Astrocyte (in vitro differentiated cells and primary cell): ENCODE measurements around the gene ZNF324B. TPM values are rescaled to one million over a fixed set of nuclear protein-coding genes. Genes with fewer than 3 reads are reported as not detected.

Experiments used
- DNase-seq: peaks from one replicate; pipeline ENCODE4 v3.0.0-alpha.2; 2010; ENCODE audit warnings: low read depth
- FAIRE-seq: peaks from 2 replicates; lab custom pipeline; 2011; peaks lifted over from hg19 to GRCh38; lab: Jason Lieb, UNC
- H2AFZ ChIP-seq: 2 replicates; pipeline ENCODE4 v1.6.0; 2012; ENCODE audit warnings: low read depth, low read length, inconsistent platforms
- H3K27ac ChIP-seq: 2 replicates; pipeline ENCODE4 v1.5.1; 2011; ENCODE audit warnings: low read depth, low read length, inconsistent platforms
- H3K27me3 ChIP-seq: 2 replicates; pipeline ENCODE4 v1.6.0; 2011; ENCODE audit warnings: low read length, inconsistent platforms; ENCODE audit not compliant: insufficient read depth
- H3K36me3 ChIP-seq: 2 replicates; pipeline ENCODE4 v1.5.1; 2011; ENCODE audit warnings: low read length, inconsistent platforms; ENCODE audit not compliant: insufficient read depth
- H3K4me1 ChIP-seq: 2 replicates; pipeline ENCODE4 v1.5.1; 2011; ENCODE audit warnings: low read length, inconsistent platforms; ENCODE audit not compliant: insufficient read depth
- H3K4me2 ChIP-seq: 2 replicates; pipeline ENCODE4 v1.6.0; 2012; ENCODE audit warnings: low read length, inconsistent platforms
- H3K4me3 ChIP-seq: 2 replicates; pipeline ENCODE4 v1.5.1; 2011; ENCODE audit warnings: low read depth, mild to moderate bottlenecking, low read length, inconsistent platforms; ENCODE audit not compliant: insufficient read depth
- H3K79me2 ChIP-seq: 2 replicates; pipeline ENCODE4 v1.6.0; 2012; ENCODE audit warnings: mild to moderate bottlenecking, low read length, inconsistent platforms; ENCODE audit not compliant: insufficient read depth
- H3K9ac ChIP-seq: 2 replicates; pipeline ENCODE4 v1.6.0; 2012; ENCODE audit warnings: mild to moderate bottlenecking, low read length, inconsistent platforms
- H3K9me3 ChIP-seq: 2 replicates; pipeline ENCODE4 v1.5.1; 2012; ENCODE audit warnings: low read depth, mild to moderate bottlenecking, low read length, inconsistent platforms; ENCODE audit not compliant: insufficient read depth
- H4K20me1 ChIP-seq: 2 replicates; pipeline ENCODE4 v1.6.0; 2012; ENCODE audit warnings: low read length, inconsistent platforms; ENCODE audit not compliant: insufficient read depth
- H3K27ac Mint-ChIP-seq: one replicate; pipeline ENCODE4 v1.8.0; 2021; ENCODE audit warnings: mild to moderate bottlenecking, mixed read lengths; ENCODE audit not compliant: unreplicated experiment
- H3K27me3 Mint-ChIP-seq: one replicate; pipeline ENCODE4 v1.8.0; 2021; ENCODE audit warnings: low read depth, mixed read lengths; ENCODE audit not compliant: unreplicated experiment
- H3K36me3 Mint-ChIP-seq: one replicate; pipeline ENCODE4 v1.8.0; 2021; ENCODE audit warnings: low read depth, mixed read lengths; ENCODE audit not compliant: unreplicated experiment
- H3K4me1 Mint-ChIP-seq: one replicate; pipeline ENCODE4 v1.8.0; 2021; ENCODE audit warnings: low read depth, mixed read lengths; ENCODE audit not compliant: unreplicated experiment
- H3K4me3 Mint-ChIP-seq: one replicate; pipeline ENCODE4 v1.8.0; 2021; ENCODE audit warnings: mild to moderate bottlenecking, moderate library complexity, mixed read lengths; ENCODE audit not compliant: unreplicated experiment
- H3K9me3 Mint-ChIP-seq: one replicate; pipeline ENCODE4 v1.8.0; 2021; ENCODE audit warnings: mild to moderate bottlenecking, mixed read lengths; ENCODE audit not compliant: unreplicated experiment
- CTCF ChIP-seq: IDR thresholded peaks from 2 replicates; pipeline ENCODE4 v1.5.1; 2011; ENCODE audit warnings: low read depth, mild to moderate bottlenecking, inconsistent platforms, low read length, moderate library complexity; ENCODE audit not compliant: insufficient read depth
- EZH2 ChIP-seq: IDR thresholded peaks from 2 replicates; pipeline ENCODE4 v1.6.1; 2012; ENCODE audit warnings: mild to moderate bottlenecking, low read length, inconsistent platforms; ENCODE audit not compliant: insufficient read depth
- total RNA-seq: library from RNA; stranded (reverse); gene quantifications from 2 replicates; pipeline ENCODE4 v1.2.1, GENCODE V29; 2021

Gene ZNF324B
- total RNA-seq, 1 donor from 2014 or later = 4.9 TPM

- Histone ChIP-seq H3K4me3 (no peak overlapping the region), H2AFZ (no peak overlapping the region), H4K20me1 (no peaks in the 10 kb centered on the region), H3K9me3 (peaks cover 4% of the 10 kb centered on the region), H3K4me2 (peak overlapping the region; percentile 93), H3K9ac (no peak overlapping the region), H3K36me3 (no peaks in the 10 kb centered on the region), H3K79me2 (no peaks in the 10 kb centered on the region), H3K27ac (no peak overlapping the region), H3K27me3 (no peaks in the 10 kb centered on the region), H3K4me1 (peaks cover 4% of the 10 kb centered on the region)
- no peaks in the 10 kb centered on the region for H3K27me3 Mint-ChIP-seq
- DNase-seq = no peak
- FAIRE-seq = no peak
- H3K36me3 Mint-ChIP-seq = peaks cover 8% of the 10 kb centered on the region
- H3K9me3 Mint-ChIP-seq = no peaks in the 10 kb centered on the region
- peaks cover 8% of the 10 kb centered on the region for H3K4me1 Mint-ChIP-seq
- TF ChIP-seq CTCF (no peak), EZH2 (no peak)
- peak overlapping the region; percentile 91 for H3K4me3 Mint-ChIP-seq
- no peak overlapping the region for H3K27ac Mint-ChIP-seq
Observed at GRCh38 chr19:58500242-58500641, 48.8 kb downstream of the ZNF324B start.

Other genes starting within 250 kb of the ZNF324B start
- gene ZNF544, start 222.7 kb upstream of the ZNF324B start, total RNA-seq = 23.4 and 23.7 TPM in 2 replicates
- gene ZNF8, start 172.7 kb upstream of the ZNF324B start, total RNA-seq = 10.0 and 10.4 TPM in 2 replicates
- 34.6 and 40.9 TPM in 2 replicates for gene ERVK3-1, start 146.2 kb upstream of the ZNF324B start, total RNA-seq
- 2.7 and 3.1 TPM in 2 replicates for gene ZSCAN22, start 124.6 kb upstream of the ZNF324B start, total RNA-seq
- gene A1BG, start 98.1 kb upstream of the ZNF324B start, total RNA-seq = 32.3 and 35.9 TPM in 2 replicates
- 0.43 and 0.55 TPM in 2 replicates for gene ZNF497, start 88.9 kb upstream of the ZNF324B start, total RNA-seq
- 2.4 and 2.9 TPM in 2 replicates for gene ZNF837, start 70.6 kb upstream of the ZNF324B start, total RNA-seq
- gene RPS5, start 64.4 kb upstream of the ZNF324B start, total RNA-seq = 793 and 891 TPM in 2 replicates
- gene RNF225, start 56.0 kb upstream of the ZNF324B start, total RNA-seq = 0.36 and 0.41 TPM in 2 replicates
- 11.7 and 12.7 TPM in 2 replicates for gene ZNF584, start 43.0 kb upstream of the ZNF324B start, total RNA-seq
- 1.4 and 1.9 TPM in 2 replicates for gene ZNF132, start 11.5 kb upstream of the ZNF324B start, total RNA-seq
- 9.3 and 9.6 TPM in 2 replicates for gene ZNF324, start 15.5 kb downstream of the ZNF324B start, total RNA-seq
- 6.0 and 6.2 TPM in 2 replicates for gene ZNF446, start 24.7 kb downstream of the ZNF324B start, total RNA-seq
- gene SLC27A5, start 60.4 kb downstream of the ZNF324B start, total RNA-seq = 6.8 TPM in 2 replicates
- 16.2 and 16.3 TPM in 2 replicates for gene ZBTB45, start 68.2 kb downstream of the ZNF324B start, total RNA-seq
- 339 and 351 TPM in 2 replicates for gene TRIM28, start 92.4 kb downstream of the ZNF324B start, total RNA-seq
- 71.3 and 80.0 TPM in 2 replicates for gene CHMP2A, start 103.5 kb downstream of the ZNF324B start, total RNA-seq
- 106 and 113 TPM in 2 replicates for gene UBE2M, start 107.0 kb downstream of the ZNF324B start, total RNA-seq
- gene MZF1, start 121.7 kb downstream of the ZNF324B start, total RNA-seq = 14.7 and 17.4 TPM in 2 replicates